Heart right ventricle (tissue), 16 donors: ENCODE data around the gene TMEM91. TPM values are rescaled to one million over a fixed set of nuclear protein-coding genes. Genes with fewer than 3 reads are reported as not detected.
A peak's percentile ranks its signal among the peaks of the same experiment; 100 is the strongest.

Source experiments
- ATAC-seq, 8 donors: fragments of 200-7000 bp; cut with Tn5 transposase; one replicate each; pipeline ENCODE4 v1.9.1; 2020; ENCODE audit warnings: mild to moderate bottlenecking in 8 of 8, moderate library complexity in 8 of 8, moderate number of reproducible peaks in 1 of 8
- DNase-seq, 2 donors: peaks; one replicate each; pipeline ENCODE4 v3.0.0-alpha.2; 2020
- H3K27ac ChIP-seq, 10 donors: fragments of 200-600 bp; sonication (generic) in 2 of 10; one replicate each; pipeline versions ENCODE4 v1.5.0 to v1.8.0; 2020 to 2022; ENCODE audit warnings: mild to moderate bottlenecking in 3 of 10
- H3K27me3 ChIP-seq, 7 donors: fragments of 200-600 bp; one replicate each; pipeline ENCODE4 v1.8.0; 2021 to 2022; ENCODE audit warnings: mild to moderate bottlenecking in 2 of 7
- H3K36me3 ChIP-seq, 9 donors: fragments of 200-600 bp; sonication (generic) in 1 of 9; one replicate each; pipeline versions ENCODE4 v1.5.0 to v1.8.0; 2020 to 2022; ENCODE audit warnings: mild to moderate bottlenecking in 2 of 9
- H3K4me1 ChIP-seq, 9 donors: fragments of 200-600 bp; sonication (generic) in 1 of 9; one replicate each; pipeline versions ENCODE4 v1.5.0 to v1.8.0; 2020 to 2022; ENCODE audit warnings: mild to moderate bottlenecking in 4 of 9
- H3K4me3 ChIP-seq, 10 donors: fragments of 200-600 bp; sonication (generic) in 2 of 10; one replicate each; pipeline versions ENCODE4 v1.5.0 to v1.8.0; 2020 to 2022; ENCODE audit warnings: mild to moderate bottlenecking in 7 of 10, moderate library complexity in 2 of 10
- H3K9me3 ChIP-seq, 11 donors: fragments of 200-600 bp in 10 of 11; sonication (generic) in 2 of 11; one replicate each; pipeline versions ENCODE4 v1.5.0 to v1.8.0; 2013 to 2022; ENCODE audit warnings: mild to moderate bottlenecking in 2 of 11, control low read depth in 1 of 11, moderate library complexity in 1 of 11
- WGBS, 2 donors: extraction: QIAGEN DNeasy Blood & Tissue Kit; methylation state at CpG; one replicate each; pipeline ENCODE4 v1.1.7; 2013; ENCODE audit warnings: inconsistent platforms in 1 of 2; 5-methylcytosine and 5-hydroxymethylcytosine counted together
- intact Hi-C, 10 donors: fragments of 100-400 bp; cut with DNase I; formaldehyde crosslinking; loops; one replicate each; pipeline versions ENCODE4 v1.11.1 to v1.14.2; 2022
- polyA plus RNA-seq, 2 donors: library from polyadenylated mRNA; stranded (reverse); fragments of 200-250 nt; gene quantifications; one replicate each; pipeline ENCODE4 v1.2.3, GENCODE V29; 2013
- total RNA-seq, 10 donors: library from RNA; stranded (reverse); fragmentation: NEBNext Ultra II Directional in 3 of 10; extraction: Animal tissue kit (Norgen Biotek cat#: 25700) in 3 of 10; gene quantifications; one replicate each; pipeline versions ENCODE4 v1.2.1 to v1.2.4, GENCODE V29; 2021 to 2023
- TF ChIP-seq, protein P1 (sequence below), 9 donors: fragments of 200-600 bp; sonication (generic) in 2 of 9; IDR thresholded peaks; one replicate each; pipeline versions ENCODE4 v1.5.0 to v1.8.0; 2021 to 2022; ENCODE audit warnings: antibody characterized with exemption in 9 of 9, mild to moderate bottlenecking in 5 of 9, moderate library complexity in 1 of 9
- donor health status: Arrhythmogenic right ventricular cardiomyopathy.
- donor health status: ischemic (EF 13 %, LVEDD 7.1; RV severe dilation, severe dysfunction).
- donor health status: healthy with polysubstance abuse.
- donor health status: DM: no; HTN: yes; CAD: no.
- donor health status: DM: no; HTN: no; CAD: no.
- donor health status: ischemic (EF 25% LVEDD 6.9; RV normal size, moderate dysfunction).
- donor health status: ischemic (EF 25% LVEDD 5.7; RV mildly dilated, moderate dysfunction).
- donor health status: healthy.
- donor health status: DM: yes; HTN: yes; CAD: no.
- donor health status: Ischemic cardiomyopathy.
- donor health status: ischemic (EF 35%, LVEDD 5.7; RV mildly dilated, moderate dysfunction).
- donor health status: nonischemic (EF 11% LVEDD 7.7; RV severe dilation, severe dysfunction).
- donor health status: DM: yes; HTN: yes; CAD: no.
- donor health status: PGD.
- donor health status: ischemic (EF 29% LVEDD 5.4; RV normal size, mild dysfunction).
- donor health status: nonischemic (EF 23%, LVEDD 6.1; RV moderate dilation, normal function).

Gene TMEM91
- total and polyA plus RNA-seq, 12 donors, result 1.2 to 11.3 (median 2.1) TPM

DNA sequence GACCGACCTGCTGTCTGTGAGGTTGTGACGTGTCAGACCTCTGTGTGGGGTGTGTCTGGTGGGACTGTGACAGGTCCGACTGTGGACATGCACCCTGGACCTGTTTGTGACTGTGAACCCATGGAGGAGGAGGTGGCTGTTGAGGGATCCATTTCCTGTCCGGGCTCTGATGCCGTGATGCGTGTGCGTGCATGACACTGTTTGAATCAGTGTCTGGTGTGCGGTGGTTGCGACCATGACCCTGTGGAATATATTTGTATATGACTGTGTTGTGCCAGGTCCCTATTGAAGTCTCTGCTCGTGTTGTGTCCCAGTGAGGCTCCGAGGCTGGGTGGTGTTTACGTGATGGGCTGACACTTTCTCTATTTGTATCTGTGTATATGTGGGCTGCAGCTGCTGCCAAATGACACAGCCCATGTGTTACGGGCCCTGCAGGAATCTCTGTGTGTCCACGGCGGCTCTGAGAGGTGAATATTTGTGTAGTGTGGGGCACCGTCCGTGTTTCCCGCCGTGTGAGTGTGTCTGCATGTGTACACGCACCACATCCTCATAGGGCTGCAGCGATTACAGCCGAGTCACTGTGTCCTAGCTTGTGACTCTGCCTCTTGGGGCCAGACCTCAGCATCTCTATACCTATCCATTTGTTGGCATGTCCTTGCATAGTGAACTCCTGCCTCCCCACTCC is 48.0 kb upstream of the TMEM91 start:
- Histone ChIP-seq H3K27ac (peak overlapping the region; percentile 67 to 96 (median 88)), H3K27me3 (no peaks in the 10 kb centered on the region), H3K4me1 (peaks cover 35 to 81% (median 56%) of the 10 kb centered on the region in 9 donors), H3K4me3 (peak overlapping the region in 7 of 10 donors; percentile 21 to 49 (median 41)), H3K9me3 (no peaks in the 10 kb centered on the region), H3K36me3 (peaks cover 0 to 52% (median 0%) of the 10 kb centered on the region in 9 donors)
- TF ChIP-seq, protein P1, sequence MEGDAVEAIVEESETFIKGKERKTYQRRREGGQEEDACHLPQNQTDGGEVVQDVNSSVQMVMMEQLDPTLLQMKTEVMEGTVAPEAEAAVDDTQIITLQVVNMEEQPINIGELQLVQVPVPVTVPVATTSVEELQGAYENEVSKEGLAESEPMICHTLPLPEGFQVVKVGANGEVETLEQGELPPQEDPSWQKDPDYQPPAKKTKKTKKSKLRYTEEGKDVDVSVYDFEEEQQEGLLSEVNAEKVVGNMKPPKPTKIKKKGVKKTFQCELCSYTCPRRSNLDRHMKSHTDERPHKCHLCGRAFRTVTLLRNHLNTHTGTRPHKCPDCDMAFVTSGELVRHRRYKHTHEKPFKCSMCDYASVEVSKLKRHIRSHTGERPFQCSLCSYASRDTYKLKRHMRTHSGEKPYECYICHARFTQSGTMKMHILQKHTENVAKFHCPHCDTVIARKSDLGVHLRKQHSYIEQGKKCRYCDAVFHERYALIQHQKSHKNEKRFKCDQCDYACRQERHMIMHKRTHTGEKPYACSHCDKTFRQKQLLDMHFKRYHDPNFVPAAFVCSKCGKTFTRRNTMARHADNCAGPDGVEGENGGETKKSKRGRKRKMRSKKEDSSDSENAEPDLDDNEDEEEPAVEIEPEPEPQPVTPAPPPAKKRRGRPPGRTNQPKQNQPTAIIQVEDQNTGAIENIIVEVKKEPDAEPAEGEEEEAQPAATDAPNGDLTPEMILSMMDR (IDR thresholded peaks at IDR 0.05), result no peak
- WGBS, 2 donors, result 55 to 63% methylated on average over 22 of the region's 22 CpGs
- no peak for DNase-seq
- intact Hi-C loops, result loop anchor here in 3 of 10 donors (10.0 kb wide), 3 partner anchors 107 to 247 kb away; partner anchors contain the start of genes CEACAM21 (in 1 of the 3) and DMAC2 (in 1 of the 3)
- no peak for ATAC-seq

DNA sequence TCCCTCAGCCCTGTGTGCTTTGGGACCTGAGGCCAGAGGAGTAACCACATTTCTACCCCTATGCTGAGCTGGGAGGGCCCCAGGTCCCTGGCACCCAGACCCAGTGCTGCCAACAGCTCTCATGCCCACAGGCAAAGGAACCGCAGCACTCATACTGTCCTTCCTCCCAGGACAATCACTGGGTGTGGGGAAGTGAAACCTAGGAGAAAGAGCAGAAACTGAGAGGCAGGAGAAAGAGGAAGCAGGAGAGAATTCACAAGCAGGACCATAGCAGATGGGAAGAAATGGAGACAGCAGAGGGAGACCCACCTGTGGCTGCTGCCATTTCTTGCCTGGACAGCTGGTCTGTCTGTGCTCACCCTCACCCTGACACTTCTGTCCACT is 47.5 kb upstream of the TMEM91 start:
- WGBS, 2 donors, result 73 to 74% methylated on average over 1 of the region's 1 CpG
- Histone ChIP-seq H3K36me3 (peaks cover 0 to 57% (median 0%) of the 10 kb centered on the region in 9 donors), H3K27ac (peak overlapping the region in 8 of 10 donors; percentile 82 to 96 (median 90)), H3K4me1 (peaks cover 30 to 78% (median 51%) of the 10 kb centered on the region in 9 donors), H3K4me3 (peak overlapping the region in 1 of 10 donors; percentile 40), H3K9me3 (no peaks in the 10 kb centered on the region), H3K27me3 (no peaks in the 10 kb centered on the region)
- intact Hi-C loops, result loop anchor here in 3 of 10 donors (10.0 kb wide), 3 partner anchors 106 to 246 kb away; partner anchors contain the start of genes CEACAM21 (in 1 of the 3) and DMAC2 (in 1 of the 3)
- ATAC-seq (no peak), DNase-seq (no peak)
- TF ChIP-seq, protein P1 (IDR thresholded peaks at IDR 0.05), result no peak

DNA sequence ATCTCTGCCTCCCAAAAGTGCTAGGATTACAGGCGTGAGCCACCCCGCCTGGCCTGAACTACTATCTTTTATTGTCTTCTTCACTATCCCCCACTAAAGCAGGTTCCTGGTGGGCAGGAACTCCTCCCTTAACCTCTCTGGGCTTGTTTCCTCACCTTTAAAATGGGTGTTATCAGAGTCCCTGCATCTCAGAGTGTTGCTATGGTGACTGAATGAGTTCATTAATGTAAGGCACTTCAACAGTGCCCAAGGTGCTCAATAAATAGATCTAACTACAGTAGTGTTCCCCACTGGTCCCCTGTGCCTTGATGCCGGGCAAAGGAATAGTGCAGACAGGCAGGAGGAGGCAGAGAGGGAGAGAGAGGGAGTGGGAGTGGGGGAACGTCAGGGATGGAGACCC is 45.9 kb upstream of the TMEM91 start:
- peaks cover 21 to 76% (median 40%) of the 10 kb centered on the region in 9 donors for H3K4me1 ChIP-seq
- no peak overlapping the region for H3K4me3 ChIP-seq
- DNase-seq (no peak), ATAC-seq (no peak)
- TF ChIP-seq, protein P1 (IDR thresholded peaks at IDR 0.05), result no peak
- intact Hi-C loops, result no loop called here
- H3K9me3 ChIP-seq, result no peaks in the 10 kb centered on the region
- no peak overlapping the region for H3K27ac ChIP-seq
- WGBS, 2 donors, result 84 to 86% methylated on average over 4 of the region's 4 CpGs
- H3K36me3 ChIP-seq, result peaks cover 0 to 66% (median 0%) of the 10 kb centered on the region in 9 donors
- no peaks in the 10 kb centered on the region for H3K27me3 ChIP-seq

DNA sequence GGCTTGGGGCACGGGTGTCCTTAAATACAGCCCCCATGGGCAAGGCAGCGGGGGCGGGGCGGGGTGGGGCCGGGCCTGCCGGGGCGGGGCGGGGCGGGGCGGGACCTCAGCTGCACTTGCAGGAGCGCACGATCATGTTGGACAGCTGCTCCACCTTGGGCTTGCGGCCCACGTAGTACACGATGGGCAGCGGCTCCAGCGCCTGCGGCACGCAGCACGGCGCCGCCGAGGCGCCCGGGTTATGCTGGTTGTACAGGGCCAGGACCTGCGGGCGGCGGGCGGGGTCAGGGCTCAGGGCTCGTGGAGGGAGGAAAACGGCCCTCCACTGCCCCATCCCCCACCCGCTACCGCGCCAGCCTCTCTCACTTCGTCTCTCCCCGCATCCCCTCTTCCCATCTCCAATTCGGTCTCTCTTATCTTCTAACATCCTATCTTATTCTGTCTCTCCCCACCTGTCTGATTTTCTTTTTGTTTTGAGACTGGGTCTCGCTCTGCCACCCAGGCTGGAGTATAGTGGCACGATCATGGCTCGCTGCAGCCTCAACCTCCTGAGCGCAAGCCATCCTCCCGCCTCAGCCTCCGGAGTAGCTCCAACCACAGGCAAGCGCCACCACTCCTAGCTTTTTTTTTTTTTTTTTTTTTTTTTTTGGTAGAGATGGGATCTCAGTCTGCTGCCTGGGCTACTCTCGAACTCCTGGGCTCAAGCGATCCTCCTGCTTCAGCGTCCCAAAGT is 45.2 kb upstream of the TMEM91 start:
- 60 to 71% methylated on average over 32 to 47 of the region's 47 CpGs for WGBS, 2 donors
- no peak for ATAC-seq

More for the DNA sequence above, 45.2 kb upstream of the TMEM91 start:
- TF ChIP-seq, protein P1 (IDR thresholded peaks at IDR 0.05), result no peak
- H3K9me3 ChIP-seq, result no peaks in the 10 kb centered on the region
- H3K4me1 ChIP-seq, result peaks cover 16 to 76% (median 39%) of the 10 kb centered on the region in 9 donors
- no peaks in the 10 kb centered on the region for H3K27me3 ChIP-seq
- no peak for DNase-seq
- intact Hi-C loops, result no loop called here
- no peak overlapping the region for H3K4me3 ChIP-seq
- no peak overlapping the region for H3K27ac ChIP-seq
- peaks cover 0 to 72% (median 0%) of the 10 kb centered on the region in 9 donors for H3K36me3 ChIP-seq
